Measurements from ENCODE around the gene BICRAL. TPM values are rescaled to one million over a fixed set of nuclear protein-coding genes. Genes with fewer than 3 reads are reported as not detected.
A peak's percentile ranks its signal among the peaks of the same experiment; 100 is the strongest.

Gene BICRAL
- total RNA-seq, 1 donor, result 9.4 TPM

- H3K27ac ChIP-seq (ENCODE audit: low read depth, low read length), result no peak overlapping the region
- no peak for DNase-seq (ENCODE audit: insufficient read length, low spot score, missing footprints)
Observed at GRCh38 chr6:42762950-42763349, 18.9 kb upstream of the BICRAL start.

GRCh38 chr6:42764911-42765648 lies 16.8 kb upstream of the BICRAL start:
- no peak overlapping the region for H3K4me2 ChIP-seq (ENCODE audit: insufficient read depth, low read length)
- no peak for TF ChIP-seq CTCF (IDR thresholded peaks at IDR 0.05; ENCODE audit: extremely low read depth, low read depth, low read length)

More at GRCh38 chr6:42762950-42763349, 18.9 kb upstream of the BICRAL start:
- Histone ChIP-seq H3K36me3 (ENCODE audit: insufficient read depth, low read length) (no peaks in the 10 kb centered on the region), H3K27me3 (ENCODE audit: insufficient read depth, low read length) (no peaks in the 10 kb centered on the region), H3K9me3 (ENCODE audit: low read depth, low read length) (no peaks in the 10 kb centered on the region), H3K4me2 (ENCODE audit: insufficient read depth, low read length) (no peak overlapping the region), H3K79me2 (ENCODE audit: insufficient read depth, low read length) (no peaks in the 10 kb centered on the region), H3K4me3 (ENCODE audit: insufficient read depth, low read length) (no peak overlapping the region), H4K20me1 (ENCODE audit: insufficient read depth, low read length) (no peaks in the 10 kb centered on the region), H2AFZ (ENCODE audit: low read length) (no peak overlapping the region), H3K4me1 (ENCODE audit: insufficient read depth, low read length) (peaks cover 10% of the 10 kb centered on the region)
- TF ChIP-seq CTCF (IDR thresholded peaks at IDR 0.05; ENCODE audit: extremely low read depth, low read depth, low read length), result no peak

GRCh38 chr6:42766163-42766670 lies 15.6 kb upstream of the BICRAL start:
- Histone ChIP-seq H2AFZ (ENCODE audit: low read length) (no peak overlapping the region), H4K20me1 (ENCODE audit: insufficient read depth, low read length) (no peaks in the 10 kb centered on the region), H3K27ac (ENCODE audit: low read depth, low read length) (peak overlapping the region; percentile 39), H3K79me2 (ENCODE audit: insufficient read depth, low read length) (no peaks in the 10 kb centered on the region), H3K9me3 (ENCODE audit: low read depth, low read length) (no peaks in the 10 kb centered on the region), H3K4me1 (ENCODE audit: insufficient read depth, low read length) (peaks cover 10% of the 10 kb centered on the region), H3K27me3 (ENCODE audit: insufficient read depth, low read length) (no peaks in the 10 kb centered on the region), H3K4me2 (ENCODE audit: insufficient read depth, low read length) (peak overlapping the region; percentile 28), H3K36me3 (ENCODE audit: insufficient read depth, low read length) (no peaks in the 10 kb centered on the region), H3K4me3 (ENCODE audit: insufficient read depth, low read length) (no peak overlapping the region)
- peak; percentile 85 for DNase-seq (ENCODE audit: insufficient read length, low spot score, missing footprints)
- TF ChIP-seq CTCF (IDR thresholded peaks at IDR 0.05; ENCODE audit: extremely low read depth, low read depth, low read length), result no peak

More at GRCh38 chr6:42764911-42765648, 16.8 kb upstream of the BICRAL start:
- Histone ChIP-seq H3K36me3 (ENCODE audit: insufficient read depth, low read length) (no peaks in the 10 kb centered on the region), H3K27ac (ENCODE audit: low read depth, low read length) (no peak overlapping the region), H3K9me3 (ENCODE audit: low read depth, low read length) (no peaks in the 10 kb centered on the region), H4K20me1 (ENCODE audit: insufficient read depth, low read length) (no peaks in the 10 kb centered on the region), H3K4me3 (ENCODE audit: insufficient read depth, low read length) (no peak overlapping the region), H3K4me1 (ENCODE audit: insufficient read depth, low read length) (peaks cover 10% of the 10 kb centered on the region), H3K27me3 (ENCODE audit: insufficient read depth, low read length) (no peaks in the 10 kb centered on the region), H2AFZ (ENCODE audit: low read length) (no peak overlapping the region), H3K79me2 (ENCODE audit: insufficient read depth, low read length) (no peaks in the 10 kb centered on the region)
- no peak for DNase-seq (ENCODE audit: insufficient read length, low spot score, missing footprints)

- no peaks in the 10 kb centered on the region for H4K20me1 ChIP-seq (ENCODE audit: insufficient read depth, low read length)
- no peak overlapping the region for H2AFZ ChIP-seq (ENCODE audit: low read length)
- no peak for DNase-seq (ENCODE audit: insufficient read length, low spot score, missing footprints)
- no peaks in the 10 kb centered on the region for H3K27me3 ChIP-seq (ENCODE audit: insufficient read depth, low read length)
- no peaks in the 10 kb centered on the region for H3K9me3 ChIP-seq (ENCODE audit: low read depth, low read length)
- no peak overlapping the region for H3K27ac ChIP-seq (ENCODE audit: low read depth, low read length)
- H3K4me2 ChIP-seq (ENCODE audit: insufficient read depth, low read length), result no peak overlapping the region
- no peaks in the 10 kb centered on the region for H3K36me3 ChIP-seq (ENCODE audit: insufficient read depth, low read length)
- peaks cover 10% of the 10 kb centered on the region for H3K4me1 ChIP-seq (ENCODE audit: insufficient read depth, low read length)
- no peaks in the 10 kb centered on the region for H3K79me2 ChIP-seq (ENCODE audit: insufficient read depth, low read length)
- no peak for TF ChIP-seq CTCF (IDR thresholded peaks at IDR 0.05; ENCODE audit: extremely low read depth, low read depth, low read length)
- H3K4me3 ChIP-seq (ENCODE audit: insufficient read depth, low read length), result no peak overlapping the region
Observed at GRCh38 chr6:42769051-42769450, 12.8 kb upstream of the BICRAL start.
